IMR-90 (cell line): ENCODE data around the gene PLPP3. TPM values are rescaled to one million over a fixed set of nuclear protein-coding genes. Genes with fewer than 3 reads are reported as not detected.

Source experiments
- ATAC-seq: fragments of 200-7000 bp; cut with Tn5 transposase; 2 replicates; pipeline ENCODE4 v1.9.1; 2020; ENCODE audit warnings: low read depth, mild to moderate bottlenecking, moderate library complexity
- BruUV-seq: library from RNA; stranded (reverse); fragments of 400-500 nt; replicated peaks from 2 replicates; lab custom pipeline; 2021; lab: Mats Ljungman, UMichigan
- CTCF ChIA-PET: fragments of 300-600 bp; formaldehyde crosslinking; extraction: SDS; loops from one replicate; lab custom pipeline; 2021; ENCODE audit warnings: antibody characterized with exemption; lab: Yijun Ruan, JAX
- POLR2A ChIA-PET: fragments of 300-600 bp; sonication (Branson Sonifier 250); formaldehyde crosslinking; loops from one replicate; lab custom pipeline; 2022; ENCODE audit warnings: antibody characterized with exemption; ENCODE audit not compliant: unreplicated experiment; lab: Charles Lee
- DNase-seq: peaks from one replicate; pipeline ENCODE4 v3.0.0; 2013
- H2AFZ ChIP-seq: replicated peaks from 2 replicates; pipeline ENCODE3; 2013; ENCODE audit warnings: low read length, mild to moderate bottlenecking; ENCODE audit not compliant: poor library complexity
- H2AK5ac ChIP-seq: 2 replicates; pipeline ENCODE4 v1.6.1; 2013; ENCODE audit warnings: low read depth, low read length, inconsistent platforms
- H2AK9ac ChIP-seq: replicated peaks from 2 replicates; pipeline ENCODE3; 2013; ENCODE audit warnings: mild to moderate bottlenecking, low read depth, low read length, moderate library complexity; ENCODE audit not compliant: poor library complexity
- H2BK120ac ChIP-seq: 2 replicates; pipeline ENCODE4 v1.6.1; 2013; ENCODE audit warnings: low read depth, low read length, inconsistent platforms
- H2BK15ac ChIP-seq: 3 replicates; pipeline ENCODE4 v1.6.1; 2013; ENCODE audit warnings: low read depth, low read length, inconsistent platforms
- H2BK20ac ChIP-seq: 2 replicates; pipeline ENCODE4 v1.6.1; 2013; ENCODE audit warnings: low read depth, mild to moderate bottlenecking, inconsistent platforms, low read length, moderate library complexity
- H2BK5ac ChIP-seq: 2 replicates; pipeline ENCODE4 v1.6.1; 2013; ENCODE audit warnings: mild to moderate bottlenecking, low read depth, low read length, inconsistent platforms; ENCODE audit not compliant: poor library complexity, severe bottlenecking
- H3K14ac ChIP-seq: replicated peaks from 2 replicates; pipeline ENCODE4 v1.6.1; 2013; ENCODE audit warnings: low read depth, low read length, inconsistent platforms
- H3K18ac ChIP-seq: 2 replicates; pipeline ENCODE4 v1.6.1; 2013; ENCODE audit warnings: low read depth, low read length, control low read depth
- H3K23ac ChIP-seq: 2 replicates; pipeline ENCODE4 v1.6.1; 2013; ENCODE audit warnings: low read depth, low read length, inconsistent platforms
- H3K27ac ChIP-seq: 2 replicates; pipeline ENCODE4 v1.5.1; 2013; ENCODE audit warnings: mild to moderate bottlenecking, control low read depth, low read length; ENCODE audit not compliant: insufficient read depth
- H3K27me3 ChIP-seq: 2 replicates; pipeline ENCODE4 v1.6.1; 2013; ENCODE audit warnings: low read length; ENCODE audit not compliant: control insufficient read depth, insufficient read depth
- H3K36me3 ChIP-seq: 2 replicates; pipeline ENCODE4 v1.6.1; 2013; ENCODE audit warnings: low read length, mixed read lengths; ENCODE audit not compliant: control insufficient read depth, insufficient read depth
- H3K4ac ChIP-seq: 2 replicates; pipeline ENCODE4 v1.6.1; 2013; ENCODE audit warnings: low read depth, low read length, inconsistent platforms
- H3K4me1 ChIP-seq: 2 replicates; pipeline ENCODE4 v1.6.1; 2013; ENCODE audit warnings: low read length, mixed read lengths; ENCODE audit not compliant: control insufficient read depth, insufficient read depth
- H3K4me2 ChIP-seq: 2 replicates; pipeline ENCODE4 v1.6.1; 2013; ENCODE audit warnings: low read depth, mild to moderate bottlenecking, control low read depth, low read length, moderate library complexity
- H3K4me3 ChIP-seq: 2 replicates; pipeline ENCODE4 v1.5.1; 2013; ENCODE audit warnings: low read depth, mild to moderate bottlenecking, control low read depth, low read length, moderate library complexity; ENCODE audit not compliant: insufficient read depth
- H3K56ac ChIP-seq: 2 replicates; pipeline ENCODE4 v1.6.1; 2013; ENCODE audit warnings: low read length, inconsistent platforms; ENCODE audit not compliant: insufficient read depth; ENCODE audit errors: extremely low read depth
- H3K79me1 ChIP-seq, 2 experiments: 2 replicates each; pipeline ENCODE4 v1.6.1; 2013; ENCODE audit warnings: low read length in 2 of 2, inconsistent platforms in 1 of 2, low read depth in 1 of 2
- H3K9ac ChIP-seq: 2 replicates; pipeline ENCODE4 v1.6.1; 2013; ENCODE audit warnings: low read depth, low read length, control low read depth
- H3K9me1 ChIP-seq: 2 replicates; pipeline ENCODE4 v1.6.1; 2013; ENCODE audit warnings: low read length, inconsistent platforms; ENCODE audit not compliant: insufficient read depth
- H3K9me3 ChIP-seq: 2 replicates; pipeline ENCODE4 v1.6.1; 2013; ENCODE audit warnings: low read length; ENCODE audit not compliant: control insufficient read depth, insufficient read depth
- H4K20me1 ChIP-seq: 2 replicates; pipeline ENCODE4 v1.6.1; 2013; ENCODE audit warnings: low read length, inconsistent platforms; ENCODE audit not compliant: insufficient read depth
- H4K5ac ChIP-seq: 2 replicates; pipeline ENCODE4 v1.6.1; 2013; ENCODE audit warnings: mild to moderate bottlenecking, low read depth, low read length, control low read depth
- H4K8ac ChIP-seq, 2 experiments: 2 replicates each; pipeline ENCODE4 v1.6.1; 2013; ENCODE audit warnings: low read depth in 2 of 2, low read length in 2 of 2, control low read depth in 1 of 2, inconsistent platforms in 1 of 2
- H4K91ac ChIP-seq: 2 replicates; pipeline ENCODE4 v1.6.1; 2013; ENCODE audit warnings: low read depth, low read length, inconsistent platforms; ENCODE audit not compliant: insufficient read depth
- MXI1 ChIP-seq: IDR thresholded peaks from 2 replicates; pipeline ENCODE4 v1.6.1; 2012; ENCODE audit warnings: low read depth, mild to moderate bottlenecking, low read length, moderate library complexity, borderline replicate concordance
- RAD21 ChIP-seq: IDR thresholded peaks from 2 replicates; pipeline ENCODE4 v1.6.1; 2012; ENCODE audit warnings: low read length, improper control_type of control experiment
- RFX5 ChIP-seq: IDR thresholded peaks from 2 replicates; pipeline ENCODE4 v1.8.0; 2012; ENCODE audit warnings: low read depth, mild to moderate bottlenecking, low read length, moderate library complexity
- WGBS, 2 experiments: methylation state at CpG; one replicate each; pipeline versions ENCODE4 v1.1.5 to v1.1.7; 2013; ENCODE audit warnings: missing lambda C conversion rate in 2 of 2; ENCODE audit not compliant: insufficient read length in 1 of 2; ENCODE audit errors: extremely low coverage in 2 of 2; 5-methylcytosine and 5-hydroxymethylcytosine counted together
- dilution Hi-C: fragments of 300-500 bp; cut with HindIII; formaldehyde crosslinking; loops from one replicate; pipeline ENCODE4 v1.14.3; 2018; ENCODE audit warnings: low sequenced_read_pairs; ENCODE audit not compliant: unreplicated experiment
- in situ Hi-C: fragments of 300-500 bp; cut with MboI; formaldehyde crosslinking; loops from 3 replicates; pipeline ENCODE4 v1.14.3; 2019; ENCODE audit warnings: low sequenced_read_pairs, inconsistent platforms, mixed read lengths
- intact Hi-C: fragments of 100-400 bp; cut with micrococcal nuclease; formaldehyde crosslinking; loops from 2 replicates; pipeline ENCODE4 v1.10.0; 2022
- polyA plus RNA-seq, 3 experiments: library from polyadenylated mRNA; depleted of rRNA; stranded (reverse); fragments of >200 nt; gene quantifications; 2 replicates each; pipeline ENCODE4 v1.2.3, GENCODE V29; 2012; ENCODE audit warnings: low replicate concordance in 1 of 3
- total RNA-seq: library from RNA; depleted of rRNA; stranded (reverse); fragments of >200 nt; gene quantifications from 2 replicates; pipeline ENCODE4 v1.2.3, GENCODE V29; 2012

Gene PLPP3
- total and polyA plus RNA-seq, 2 of the 4 experiments (the other 2 are of a cell fraction), result 49.9 to 56.6 TPM

- Histone ChIP-seq H2AK5ac (no peak overlapping the region), H2BK120ac (no peak overlapping the region), H3K9me1 (no peaks in the 10 kb centered on the region), H3K56ac (no peak overlapping the region), H4K91ac (no peak overlapping the region), H3K18ac (no peak overlapping the region), H2AK9ac (no peak overlapping the region), H3K23ac (no peak overlapping the region), H3K4ac (no peak overlapping the region), H2BK5ac (no peak overlapping the region), H3K79me1 (no peaks in the 10 kb centered on the region), H3K36me3 (peaks cover 22% of the 10 kb centered on the region), H3K4me1 (no peaks in the 10 kb centered on the region; the same call in 1 of the 2 replicates), H3K4me3 (no peak overlapping the region), H3K4me2 (no peak overlapping the region), H4K8ac (no peak overlapping the region), H3K14ac (no peak overlapping the region), H4K20me1 (no peaks in the 10 kb centered on the region; the same call in 1 of the 2 replicates), H3K9me3 (no peaks in the 10 kb centered on the region), H2AFZ (no peak overlapping the region), H3K27me3 (no peaks in the 10 kb centered on the region), H2BK20ac (no peak overlapping the region), H2BK15ac (no peak overlapping the region), H3K27ac (no peak overlapping the region), H3K9ac (no peak overlapping the region), H4K5ac (no peak overlapping the region)
- no peak for TF ChIP-seq RFX5
- TF ChIP-seq MXI1, result no peak
- no peak for TF ChIP-seq RAD21
- ChIA-PET CTCF (no interaction called here), POLR2A (no interaction called here)
- DNase-seq (no peak), ATAC-seq (no peak)
- dilution Hi-C loops (no loop called here), in situ Hi-C loops (loop anchor here (10.0 kb wide), 1 partner anchor 1205 kb away; no protein-coding TSS in a partner anchor), intact Hi-C loops (loop anchor here (10.0 kb wide), 4 partner anchors 305 to 1205 kb away; no protein-coding TSS in a partner anchor)
- no CpG with 5 or more reads among the region's 8 CpGs for WGBS, 2 experiments
- BruUV-seq, result no TSS peak
Measured at GRCh38 chr1:56489695-56490094, 89.7 kb downstream of the PLPP3 start.
